WTC11 (cell line): ENCODE results near the gene PTPRN2. TPM values are rescaled to one million over a fixed set of nuclear protein-coding genes. Genes with fewer than 3 reads are reported as not detected.

ENCODE experiments used
- ATAC-seq: fragments of 200-7000 bp; cut with Tn5 transposase; 2 replicates; pipeline ENCODE4 v1.10.0; 2021; ENCODE audit warnings: mild to moderate bottlenecking, moderate library complexity
- CTCF ChIA-PET: fragments of 300-600 bp; sonication (Branson Sonifier 250); formaldehyde crosslinking; loops from one replicate; lab custom pipeline; 2021; ENCODE audit warnings: antibody characterized with exemption; lab: Charles Lee
- POLR2A ChIA-PET: fragments of 350-600 bp; sonication (Branson Sonifier 250); formaldehyde crosslinking; loops from one replicate; lab custom pipeline; 2021; ENCODE audit warnings: antibody characterized with exemption; lab: Charles Lee
- DNase-seq: peaks from one replicate; pipeline ENCODE4 v3.0.0; 2021; ENCODE audit warnings: low spot score
- H3K27ac Mint-ChIP-seq: 2 replicates; pipeline ENCODE4 v1.8.0; 2021; ENCODE audit warnings: mixed read lengths
- H3K27me3 Mint-ChIP-seq: 2 replicates; pipeline ENCODE4 v1.8.0; 2021; ENCODE audit warnings: low read depth, mild to moderate bottlenecking, moderate library complexity, mixed read lengths
- H3K36me3 Mint-ChIP-seq: 2 replicates; pipeline ENCODE4 v1.8.0; 2021; ENCODE audit warnings: mixed read lengths
- H3K4me1 Mint-ChIP-seq: 2 replicates; pipeline ENCODE4 v1.8.0; 2022; ENCODE audit warnings: mixed read lengths
- H3K4me3 Mint-ChIP-seq: 2 replicates; pipeline ENCODE4 v1.8.0; 2021; ENCODE audit warnings: mild to moderate bottlenecking, moderate library complexity, mixed read lengths
- H3K9me3 Mint-ChIP-seq: 2 replicates; pipeline ENCODE4 v1.8.0; 2021; ENCODE audit warnings: mixed read lengths
- ATF3 ChIP-seq: sonication (generic); formaldehyde crosslinking; conservative IDR thresholded peaks from 2 replicates; pipeline ENCODE4 v1.8.1; 2022; ENCODE audit warnings: mild to moderate bottlenecking, missing genetic modification reagents
- CDX4 ChIP-seq: fragments of 250-450 bp; sonication (Bioruptor Pico); IDR thresholded peaks from 2 replicates; pipeline ENCODE4 v1.9.0; 2021; ENCODE audit warnings: moderate library complexity, mild to moderate bottlenecking, inconsistent platforms, borderline replicate concordance
- CREB1 ChIP-seq: sonication (generic); formaldehyde crosslinking; IDR thresholded peaks from 2 replicates; pipeline ENCODE4 v1.8.0; 2023; ENCODE audit warnings: mild to moderate bottlenecking, missing genetic modification reagents
- ERG ChIP-seq: fragments of 250-450 bp; sonication (Bioruptor Pico); IDR thresholded peaks from 2 replicates; pipeline ENCODE4 v1.8.0; 2021; ENCODE audit warnings: mild to moderate bottlenecking
- ESRRA ChIP-seq: sonication (generic); formaldehyde crosslinking; IDR thresholded peaks from 2 replicates; pipeline ENCODE4 v1.8.1; 2022; ENCODE audit warnings: mild to moderate bottlenecking, missing genetic modification reagents, borderline replicate concordance
- GRHL2 ChIP-seq: fragments of 250-450 bp; sonication (Bioruptor Pico); IDR thresholded peaks from 2 replicates; pipeline ENCODE4 v1.8.0; 2022; ENCODE audit warnings: mild to moderate bottlenecking, moderate library complexity; ENCODE audit not compliant: insufficient replicate concordance, severe bottlenecking
- JAZF1 ChIP-seq: fragments of 250-450 bp; sonication (Bioruptor Pico); IDR thresholded peaks from 2 replicates; pipeline ENCODE4 v1.9.0; 2021; ENCODE audit warnings: moderate library complexity, mild to moderate bottlenecking, inconsistent platforms
- MXD4 ChIP-seq: fragments of 250-450 bp; sonication (Bioruptor Pico); IDR thresholded peaks from 2 replicates; pipeline ENCODE4 v1.8.0; 2021; ENCODE audit warnings: mild to moderate bottlenecking, moderate library complexity, borderline replicate concordance
- NFATC4 ChIP-seq: fragments of 250-450 bp; sonication (Bioruptor Pico); IDR thresholded peaks from 2 replicates; pipeline ENCODE4 v1.9.0; 2021; ENCODE audit warnings: mild to moderate bottlenecking
- PRRX2 ChIP-seq: fragments of 250-450 bp; sonication (Bioruptor Pico); IDR thresholded peaks from 2 replicates; pipeline ENCODE4 v1.8.0; 2021; ENCODE audit warnings: mild to moderate bottlenecking
- RORB ChIP-seq: fragments of 250-450 bp; sonication (Bioruptor Pico); IDR thresholded peaks from 2 replicates; pipeline ENCODE4 v1.9.0; 2021; ENCODE audit warnings: mild to moderate bottlenecking
- SMAD3 ChIP-seq: sonication (generic); formaldehyde crosslinking; IDR thresholded peaks from 2 replicates; pipeline ENCODE4 v1.8.0; 2022; ENCODE audit warnings: missing genetic modification reagents, mild to moderate bottlenecking, borderline replicate concordance
- TCF7 ChIP-seq: sonication (generic); formaldehyde crosslinking; IDR thresholded peaks from 2 replicates; pipeline ENCODE4 v1.8.0; 2022; ENCODE audit warnings: mild to moderate bottlenecking, low read depth, missing genetic modification reagents, moderate library complexity
- TEAD4 ChIP-seq: sonication (generic); formaldehyde crosslinking; IDR thresholded peaks from 2 replicates; pipeline ENCODE4 v1.8.0; 2022; ENCODE audit warnings: mild to moderate bottlenecking, missing genetic modification reagents
- ZBTB21 ChIP-seq: sonication (generic); formaldehyde crosslinking; IDR thresholded peaks from 2 replicates; pipeline ENCODE4 v1.8.1; 2023; ENCODE audit warnings: mild to moderate bottlenecking, missing genetic modification reagents, borderline replicate concordance
- ZBTB43 ChIP-seq: sonication (generic); formaldehyde crosslinking; IDR thresholded peaks from 2 replicates; pipeline ENCODE4 v1.8.1; 2023; ENCODE audit warnings: mild to moderate bottlenecking, missing genetic modification reagents
- ZNF416 ChIP-seq: fragments of 250-450 bp; sonication (Bioruptor Pico); IDR thresholded peaks from 2 replicates; pipeline ENCODE4 v1.9.0; 2021; ENCODE audit warnings: mild to moderate bottlenecking, inconsistent platforms
- total RNA-seq: library from RNA; stranded (reverse); gene quantifications from 3 replicates; pipeline ENCODE4 v1.2.3, GENCODE V29; 2021
- TF ChIP-seq, protein P1 (sequence below): fragments of 200-600 bp; IDR thresholded peaks from 2 replicates; pipeline ENCODE4 v1.8.0; 2022; ENCODE audit warnings: antibody characterized with exemption
- TF ChIP-seq, protein P2 (sequence below): sonication (generic); formaldehyde crosslinking; IDR thresholded peaks from 2 replicates; pipeline ENCODE4 v1.8.0; 2022; ENCODE audit warnings: missing genetic modification reagents
- TF ChIP-seq, protein P3 (sequence below): sonication (generic); formaldehyde crosslinking; IDR thresholded peaks from 2 replicates; pipeline ENCODE4 v1.8.1; 2023; ENCODE audit warnings: mild to moderate bottlenecking, missing genetic modification reagents, borderline replicate concordance

PTPRN2 gene
- total RNA-seq, 1 experiment from 2014 or later, result 4.7 TPM

- TF ChIP-seq NFATC4 (CRISPR knock-in tag), result no peak
- TF ChIP-seq RORB (CRISPR knock-in tag), result no peak
- TF ChIP-seq GRHL2 (CRISPR knock-in tag), result no peak
- TF ChIP-seq, protein P1, sequence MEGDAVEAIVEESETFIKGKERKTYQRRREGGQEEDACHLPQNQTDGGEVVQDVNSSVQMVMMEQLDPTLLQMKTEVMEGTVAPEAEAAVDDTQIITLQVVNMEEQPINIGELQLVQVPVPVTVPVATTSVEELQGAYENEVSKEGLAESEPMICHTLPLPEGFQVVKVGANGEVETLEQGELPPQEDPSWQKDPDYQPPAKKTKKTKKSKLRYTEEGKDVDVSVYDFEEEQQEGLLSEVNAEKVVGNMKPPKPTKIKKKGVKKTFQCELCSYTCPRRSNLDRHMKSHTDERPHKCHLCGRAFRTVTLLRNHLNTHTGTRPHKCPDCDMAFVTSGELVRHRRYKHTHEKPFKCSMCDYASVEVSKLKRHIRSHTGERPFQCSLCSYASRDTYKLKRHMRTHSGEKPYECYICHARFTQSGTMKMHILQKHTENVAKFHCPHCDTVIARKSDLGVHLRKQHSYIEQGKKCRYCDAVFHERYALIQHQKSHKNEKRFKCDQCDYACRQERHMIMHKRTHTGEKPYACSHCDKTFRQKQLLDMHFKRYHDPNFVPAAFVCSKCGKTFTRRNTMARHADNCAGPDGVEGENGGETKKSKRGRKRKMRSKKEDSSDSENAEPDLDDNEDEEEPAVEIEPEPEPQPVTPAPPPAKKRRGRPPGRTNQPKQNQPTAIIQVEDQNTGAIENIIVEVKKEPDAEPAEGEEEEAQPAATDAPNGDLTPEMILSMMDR, result no peak
- no peak for TF ChIP-seq MXD4 (CRISPR knock-in tag)
- TF ChIP-seq CDX4, result no peak
- no peak for TF ChIP-seq ZBTB21 (CRISPR knock-in tag)
- TF ChIP-seq SMAD3 (CRISPR knock-in tag), result no peak
- no peak for TF ChIP-seq ESRRA (CRISPR knock-in tag)
- no peak for TF ChIP-seq ATF3
- no peak for TF ChIP-seq PRRX2 (CRISPR knock-in tag)
- no peak for TF ChIP-seq ZBTB43 (CRISPR knock-in tag)
- TF ChIP-seq, protein P2, sequence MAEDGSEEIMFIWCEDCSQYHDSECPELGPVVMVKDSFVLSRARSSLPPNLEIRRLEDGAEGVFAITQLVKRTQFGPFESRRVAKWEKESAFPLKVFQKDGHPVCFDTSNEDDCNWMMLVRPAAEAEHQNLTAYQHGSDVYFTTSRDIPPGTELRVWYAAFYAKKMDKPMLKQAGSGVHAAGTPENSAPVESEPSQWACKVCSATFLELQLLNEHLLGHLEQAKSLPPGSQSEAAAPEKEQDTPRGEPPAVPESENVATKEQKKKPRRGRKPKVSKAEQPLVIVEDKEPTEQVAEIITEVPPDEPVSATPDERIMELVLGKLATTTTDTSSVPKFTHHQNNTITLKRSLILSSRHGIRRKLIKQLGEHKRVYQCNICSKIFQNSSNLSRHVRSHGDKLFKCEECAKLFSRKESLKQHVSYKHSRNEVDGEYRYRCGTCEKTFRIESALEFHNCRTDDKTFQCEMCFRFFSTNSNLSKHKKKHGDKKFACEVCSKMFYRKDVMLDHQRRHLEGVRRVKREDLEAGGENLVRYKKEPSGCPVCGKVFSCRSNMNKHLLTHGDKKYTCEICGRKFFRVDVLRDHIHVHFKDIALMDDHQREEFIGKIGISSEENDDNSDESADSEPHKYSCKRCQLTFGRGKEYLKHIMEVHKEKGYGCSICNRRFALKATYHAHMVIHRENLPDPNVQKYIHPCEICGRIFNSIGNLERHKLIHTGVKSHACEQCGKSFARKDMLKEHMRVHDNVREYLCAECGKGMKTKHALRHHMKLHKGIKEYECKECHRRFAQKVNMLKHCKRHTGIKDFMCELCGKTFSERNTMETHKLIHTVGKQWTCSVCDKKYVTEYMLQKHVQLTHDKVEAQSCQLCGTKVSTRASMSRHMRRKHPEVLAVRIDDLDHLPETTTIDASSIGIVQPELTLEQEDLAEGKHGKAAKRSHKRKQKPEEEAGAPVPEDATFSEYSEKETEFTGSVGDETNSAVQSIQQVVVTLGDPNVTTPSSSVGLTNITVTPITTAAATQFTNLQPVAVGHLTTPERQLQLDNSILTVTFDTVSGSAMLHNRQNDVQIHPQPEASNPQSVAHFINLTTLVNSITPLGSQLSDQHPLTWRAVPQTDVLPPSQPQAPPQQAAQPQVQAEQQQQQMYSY (CRISPR knock-in tag), result no peak
- ChIA-PET POLR2A (no interaction called here), CTCF (no interaction called here)
- ATAC-seq, result no peak
- H3K36me3 Mint-ChIP-seq, result peaks cover 19% of the 10 kb centered on the region
- no peak overlapping the region for H3K27ac Mint-ChIP-seq
- no peaks in the 10 kb centered on the region for H3K4me1 Mint-ChIP-seq
- DNase-seq, result no peak
- H3K27me3 Mint-ChIP-seq, result peaks cover 26% of the 10 kb centered on the region
- H3K9me3 Mint-ChIP-seq, result peaks cover 25% of the 10 kb centered on the region
- no peak overlapping the region for H3K4me3 Mint-ChIP-seq
Observed at GRCh38 chr7:158576050-158576762, 11.4 kb downstream of the PTPRN2 start.

DNA sequence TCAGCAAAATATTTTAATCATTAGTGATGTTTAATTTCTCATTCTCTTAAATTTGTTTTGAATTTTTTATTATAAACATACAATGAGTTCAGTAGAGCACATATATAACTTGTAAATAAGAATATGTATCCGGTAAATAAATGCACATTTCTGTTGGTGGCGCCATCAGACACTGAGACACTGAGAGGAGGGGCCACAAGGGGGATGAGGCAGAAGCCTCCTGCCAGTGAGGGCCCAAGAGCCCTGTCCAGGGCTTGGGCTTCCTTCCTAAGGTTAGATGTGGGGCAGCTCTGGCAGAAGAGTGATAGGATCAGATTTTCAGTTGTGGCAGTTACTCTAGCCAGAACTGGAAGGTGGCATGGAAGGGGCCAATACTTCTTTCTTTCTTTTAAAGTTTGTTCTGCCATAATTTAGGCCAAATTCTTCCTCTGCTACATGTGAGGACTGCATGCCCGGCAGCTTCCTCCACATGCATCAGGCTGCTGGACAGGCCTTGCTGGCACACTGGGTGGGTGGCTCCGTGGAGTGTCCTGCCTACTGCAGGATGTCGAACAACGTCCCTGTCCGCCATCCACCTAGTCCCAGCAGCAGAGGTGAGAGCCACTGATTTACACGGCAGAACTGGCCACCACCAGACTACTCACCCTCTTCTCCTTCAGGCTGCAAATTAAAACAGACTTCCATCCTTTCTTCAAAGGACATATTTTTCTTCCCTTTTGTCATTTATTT lies 13.2 kb downstream of the PTPRN2 start:
- Mint-ChIP-seq H3K27ac (no peak overlapping the region), H3K4me1 (peaks cover 6% of the 10 kb centered on the region), H3K27me3 (peaks cover 24% of the 10 kb centered on the region), H3K36me3 (peaks cover 4% of the 10 kb centered on the region), H3K9me3 (peaks cover 8% of the 10 kb centered on the region), H3K4me3 (no peak overlapping the region)
- ChIA-PET CTCF (no interaction called here), POLR2A (no interaction called here)
- no peak for DNase-seq
- no peak for ATAC-seq
- TF ChIP-seq TEAD4 (CRISPR knock-in tag), result no peak
- no peak for TF ChIP-seq TCF7
- TF ChIP-seq SMAD3 (CRISPR knock-in tag), result no peak
- TF ChIP-seq CREB1 (CRISPR knock-in tag), result no peak
- no peak for TF ChIP-seq NFATC4 (CRISPR knock-in tag)
- TF ChIP-seq ATF3, result no peak
- TF ChIP-seq ZNF416 (CRISPR knock-in tag), result no peak
- no peak for TF ChIP-seq JAZF1 (CRISPR knock-in tag)
- TF ChIP-seq, protein P3, sequence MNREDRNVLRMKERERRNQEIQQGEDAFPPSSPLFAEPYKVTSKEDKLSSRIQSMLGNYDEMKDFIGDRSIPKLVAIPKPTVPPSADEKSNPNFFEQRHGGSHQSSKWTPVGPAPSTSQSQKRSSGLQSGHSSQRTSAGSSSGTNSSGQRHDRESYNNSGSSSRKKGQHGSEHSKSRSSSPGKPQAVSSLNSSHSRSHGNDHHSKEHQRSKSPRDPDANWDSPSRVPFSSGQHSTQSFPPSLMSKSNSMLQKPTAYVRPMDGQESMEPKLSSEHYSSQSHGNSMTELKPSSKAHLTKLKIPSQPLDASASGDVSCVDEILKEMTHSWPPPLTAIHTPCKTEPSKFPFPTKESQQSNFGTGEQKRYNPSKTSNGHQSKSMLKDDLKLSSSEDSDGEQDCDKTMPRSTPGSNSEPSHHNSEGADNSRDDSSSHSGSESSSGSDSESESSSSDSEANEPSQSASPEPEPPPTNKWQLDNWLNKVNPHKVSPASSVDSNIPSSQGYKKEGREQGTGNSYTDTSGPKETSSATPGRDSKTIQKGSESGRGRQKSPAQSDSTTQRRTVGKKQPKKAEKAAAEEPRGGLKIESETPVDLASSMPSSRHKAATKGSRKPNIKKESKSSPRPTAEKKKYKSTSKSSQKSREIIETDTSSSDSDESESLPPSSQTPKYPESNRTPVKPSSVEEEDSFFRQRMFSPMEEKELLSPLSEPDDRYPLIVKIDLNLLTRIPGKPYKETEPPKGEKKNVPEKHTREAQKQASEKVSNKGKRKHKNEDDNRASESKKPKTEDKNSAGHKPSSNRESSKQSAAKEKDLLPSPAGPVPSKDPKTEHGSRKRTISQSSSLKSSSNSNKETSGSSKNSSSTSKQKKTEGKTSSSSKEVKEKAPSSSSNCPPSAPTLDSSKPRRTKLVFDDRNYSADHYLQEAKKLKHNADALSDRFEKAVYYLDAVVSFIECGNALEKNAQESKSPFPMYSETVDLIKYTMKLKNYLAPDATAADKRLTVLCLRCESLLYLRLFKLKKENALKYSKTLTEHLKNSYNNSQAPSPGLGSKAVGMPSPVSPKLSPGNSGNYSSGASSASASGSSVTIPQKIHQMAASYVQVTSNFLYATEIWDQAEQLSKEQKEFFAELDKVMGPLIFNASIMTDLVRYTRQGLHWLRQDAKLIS (CRISPR knock-in tag), result no peak
- no peak for TF ChIP-seq ERG (CRISPR knock-in tag)
